Hepatocyte (in vitro differentiated cells): ENCODE data around the gene SCGB2A2.

Experiments
- CTCF ChIP-seq: fragments of 200-600 bp; sonication (generic); IDR thresholded peaks from 2 replicates; pipeline ENCODE4 v1.5.1; 2016; ENCODE audit warnings: antibody characterized with exemption, mild to moderate bottlenecking; ENCODE audit not compliant: poor library complexity
- EZH2 ChIP-seq: fragments of 200-600 bp; sonication (generic); IDR thresholded peaks from 2 replicates; pipeline ENCODE4 v1.6.1; 2016; ENCODE audit warnings: antibody characterized with exemption, mild to moderate bottlenecking, borderline replicate concordance

DNA sequence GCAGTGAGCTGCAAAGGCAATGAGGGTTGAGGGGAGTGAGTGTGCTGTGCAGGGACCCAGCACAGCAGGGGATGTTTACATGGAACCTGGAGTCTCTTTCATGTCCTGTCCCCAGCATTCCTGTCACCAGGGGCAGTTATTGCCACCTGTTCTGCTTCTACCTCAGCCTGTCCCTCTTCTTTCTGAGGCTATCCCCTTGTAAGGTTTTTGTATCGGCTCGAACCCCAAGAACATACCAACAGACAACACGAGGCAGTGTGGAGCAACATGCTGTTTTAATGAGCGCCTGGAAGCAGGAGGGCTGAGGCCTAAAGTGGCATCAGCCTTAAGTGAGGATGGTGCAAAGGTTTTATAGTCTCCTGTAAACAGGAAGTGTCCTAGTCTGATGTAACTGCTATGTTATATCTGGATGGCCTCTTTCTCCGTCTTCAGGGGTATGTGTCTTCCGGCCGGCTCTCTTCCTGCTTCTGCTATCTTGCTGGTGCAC, 3.9 kb downstream of the SCGB2A2 start:
- no peak for TF ChIP-seq EZH2
- no peak for TF ChIP-seq CTCF
